Mesodermal cell (in vitro differentiated cells): ENCODE results near the gene KCNK15.

Experiments
- H3K27ac ChIP-seq: 2 replicates; pipeline ENCODE4 v1.7.0; 2013; ENCODE audit warnings: mild to moderate bottlenecking, low read depth, low read length, moderate library complexity; ENCODE audit not compliant: severe bottlenecking
- H3K36me3 ChIP-seq: 2 replicates; pipeline ENCODE4 v1.7.1; 2013; ENCODE audit warnings: mild to moderate bottlenecking, low read length, moderate library complexity; ENCODE audit not compliant: control insufficient read depth, insufficient read depth
- H3K4me1 ChIP-seq: one replicate; pipeline ENCODE4 v1.7.1; 2013; ENCODE audit warnings: mild to moderate bottlenecking, low read length; ENCODE audit not compliant: insufficient read depth, control insufficient read depth, poor library complexity, severe bottlenecking
- H3K4me3 ChIP-seq: 2 replicates; pipeline ENCODE4 v1.7.0; 2013; ENCODE audit warnings: low read length, control low read depth, mild to moderate bottlenecking; ENCODE audit not compliant: insufficient read depth, poor library complexity, severe bottlenecking; ENCODE audit errors: extremely low read depth
- H3K9me3 ChIP-seq: 2 replicates; pipeline ENCODE4 v1.7.1; 2013; ENCODE audit warnings: mild to moderate bottlenecking, low read length, moderate library complexity; ENCODE audit not compliant: control insufficient read depth
- WGBS, 2 experiments: methylation state at CpG; one replicate each; pipeline ENCODE4 v1.1.5; 2013; ENCODE audit warnings: missing lambda C conversion rate in 2 of 2; ENCODE audit not compliant: insufficient coverage in 2 of 2; 5-methylcytosine and 5-hydroxymethylcytosine counted together

KCNK15 gene

DNA sequence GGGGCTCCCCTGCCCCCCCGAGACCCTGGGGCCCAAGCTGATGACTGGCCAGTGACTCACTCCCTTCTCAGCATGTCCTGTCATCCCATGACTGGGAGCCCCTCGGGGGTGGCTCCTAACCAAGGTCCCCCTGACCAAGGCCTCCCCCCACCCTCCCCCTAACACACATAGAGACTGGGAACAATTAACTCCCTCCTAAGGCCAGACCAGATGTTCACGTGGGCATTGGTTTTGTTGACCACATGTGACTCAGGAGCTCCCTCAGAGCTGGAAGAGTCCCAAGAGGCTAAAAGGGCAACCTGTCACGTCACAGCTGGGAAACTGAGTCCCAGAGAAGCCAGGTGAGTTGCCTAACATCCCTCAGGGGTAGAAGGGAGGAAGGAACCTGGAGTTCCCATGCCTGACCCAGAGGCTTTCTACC, 41.1 kb upstream of the KCNK15 start:
- Histone ChIP-seq H3K27ac (no peak overlapping the region), H3K36me3 (no peaks in the 10 kb centered on the region), H3K4me3 (no peak overlapping the region), H3K4me1 (peaks cover 9% of the 10 kb centered on the region), H3K9me3 (no peaks in the 10 kb centered on the region)
- WGBS, 2 experiments, result 76 to 94% methylated on average over 4 of the region's 4 CpGs

DNA sequence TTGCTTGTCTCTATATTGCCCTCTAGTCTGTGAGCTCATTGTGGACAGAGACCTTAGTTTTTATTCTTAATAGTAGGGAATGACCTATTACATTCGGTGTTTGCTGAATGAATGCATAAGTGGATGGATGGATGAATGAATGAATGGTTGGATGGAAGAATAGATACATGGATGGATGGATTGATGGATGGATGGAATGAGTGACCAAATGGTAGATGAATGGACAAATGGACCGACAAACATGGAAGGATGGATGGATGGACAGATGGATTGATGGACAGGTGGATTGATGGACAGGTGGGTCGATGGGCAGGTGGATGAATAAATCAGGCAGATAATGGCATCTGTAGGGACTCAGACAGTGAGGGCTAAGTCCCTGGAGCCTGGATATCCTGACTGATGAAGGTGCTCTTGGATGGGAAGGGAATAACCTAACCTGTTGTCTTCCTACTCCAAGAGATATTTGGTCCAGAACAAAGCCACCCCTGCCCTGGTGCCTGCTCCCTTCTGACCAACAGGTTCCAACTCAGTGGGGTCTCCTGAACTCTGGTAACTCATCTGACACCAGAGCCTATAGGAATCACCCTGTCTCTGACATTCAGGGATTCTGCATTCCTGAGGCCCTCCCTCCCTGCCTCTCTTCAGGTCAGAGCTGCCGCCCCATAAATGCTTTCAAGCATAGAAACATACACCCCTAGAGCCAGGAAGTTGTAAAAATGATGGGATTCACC, 40.1 kb upstream of the KCNK15 start:
- WGBS, 2 experiments, result 89 to 94% methylated on average over 3 of the region's 4 CpGs
- Histone ChIP-seq H3K27ac (no peak overlapping the region), H3K4me3 (no peak overlapping the region), H3K4me1 (peaks cover 9% of the 10 kb centered on the region), H3K9me3 (no peaks in the 10 kb centered on the region), H3K36me3 (no peaks in the 10 kb centered on the region)

DNA sequence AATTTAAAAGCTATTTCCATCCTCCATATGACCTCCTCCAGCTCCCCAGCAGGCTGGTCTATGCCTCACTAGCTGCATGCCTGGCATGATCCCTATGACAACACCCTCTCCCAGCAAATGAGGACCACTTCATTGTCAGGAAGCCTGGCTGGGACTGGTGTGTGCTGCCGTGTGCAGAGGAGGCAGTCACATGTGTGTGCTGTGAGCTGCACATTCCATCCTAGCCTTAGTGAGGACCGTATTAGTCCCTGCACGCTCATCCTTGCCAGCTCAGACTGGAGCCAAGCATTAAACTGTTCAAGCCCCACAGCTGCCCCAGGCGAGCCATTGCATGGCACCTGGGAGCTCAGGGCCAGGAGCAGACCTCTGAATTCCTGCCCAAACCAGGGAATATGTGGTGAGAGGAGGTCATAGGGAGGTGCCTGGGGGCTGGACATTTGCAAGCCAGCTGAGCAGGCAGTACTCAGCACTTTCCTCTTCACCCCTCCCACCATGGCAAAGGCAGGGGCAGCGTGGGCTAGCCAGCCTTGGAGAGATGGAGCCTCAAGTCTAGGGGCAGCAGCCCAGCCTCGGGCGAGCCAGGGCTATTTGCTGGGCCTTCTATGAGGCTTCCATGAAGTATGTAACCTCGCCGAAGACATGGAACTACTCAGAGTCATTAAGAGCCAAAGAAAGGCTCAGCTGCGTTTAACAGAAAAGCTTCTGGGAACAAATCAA, 39.2 kb upstream of the KCNK15 start:
- no peaks in the 10 kb centered on the region for H3K9me3 ChIP-seq
- H3K4me3 ChIP-seq, result no peak overlapping the region
- H3K27ac ChIP-seq, result no peak overlapping the region
- H3K36me3 ChIP-seq, result no peaks in the 10 kb centered on the region
- H3K4me1 ChIP-seq, result peaks cover 6% of the 10 kb centered on the region
- WGBS, 2 experiments, result 76% methylated on average over 9 of the region's 10 CpGs

DNA sequence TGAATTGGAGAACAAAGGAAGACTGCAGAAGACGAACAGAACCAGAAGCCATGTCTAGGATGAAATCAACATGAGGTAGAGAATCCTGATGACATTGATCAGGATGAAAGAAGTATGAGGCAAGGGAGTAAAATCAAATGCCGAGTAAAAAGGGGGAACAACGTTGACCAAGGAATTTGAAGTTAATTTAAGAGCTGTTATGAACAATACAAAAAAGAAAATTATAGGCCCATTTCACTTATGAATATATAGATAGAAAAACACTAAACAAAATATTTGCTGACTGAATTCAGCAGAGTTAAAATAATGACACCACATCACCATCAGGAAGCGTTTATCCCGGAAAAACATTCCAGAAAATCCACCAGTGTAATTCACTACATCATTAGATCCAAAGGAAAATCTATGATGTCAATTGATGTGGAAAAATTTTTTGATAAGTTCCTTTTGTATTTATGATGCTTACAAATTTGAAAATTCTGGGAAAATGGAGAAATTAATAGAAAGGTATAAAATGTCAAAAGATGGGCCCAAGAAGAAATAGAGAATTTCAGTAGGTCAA, 38.6 kb upstream of the KCNK15 start:
- H3K36me3 ChIP-seq, result no peaks in the 10 kb centered on the region
- H3K9me3 ChIP-seq, result no peaks in the 10 kb centered on the region
- 90 to 94% methylated on average over 1 of the region's 5 CpGs for WGBS, 2 experiments
- H3K27ac ChIP-seq, result no peak overlapping the region
- H3K4me3 ChIP-seq, result no peak overlapping the region
- H3K4me1 ChIP-seq, result peaks cover 6% of the 10 kb centered on the region

DNA sequence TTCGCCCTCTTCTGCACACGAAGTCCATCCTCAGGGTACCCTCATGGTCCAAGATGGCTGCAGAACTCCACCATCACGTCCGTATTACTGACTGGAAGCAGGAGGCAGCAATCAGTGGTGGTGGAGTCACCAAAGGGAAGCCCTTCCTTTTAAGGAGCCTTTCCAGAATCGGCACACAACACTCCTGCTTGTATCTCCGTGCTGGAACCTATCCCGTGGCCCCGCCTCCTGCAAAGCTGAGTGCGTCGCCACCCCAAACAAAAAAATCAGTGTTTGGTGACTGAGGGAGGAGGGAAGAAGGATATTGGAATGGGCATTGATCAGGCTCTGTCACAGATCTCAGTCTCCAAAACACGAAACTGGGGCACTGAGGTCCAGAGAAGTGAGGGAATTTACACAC, 36.3 kb upstream of the KCNK15 start:
- no peaks in the 10 kb centered on the region for H3K36me3 ChIP-seq
- H3K4me3 ChIP-seq, result no peak overlapping the region
- no peak overlapping the region for H3K27ac ChIP-seq
- peaks cover 6% of the 10 kb centered on the region for H3K4me1 ChIP-seq
- no peaks in the 10 kb centered on the region for H3K9me3 ChIP-seq
- 92 to 95% methylated on average over 6 to 7 of the region's 11 CpGs for WGBS, 2 experiments

DNA sequence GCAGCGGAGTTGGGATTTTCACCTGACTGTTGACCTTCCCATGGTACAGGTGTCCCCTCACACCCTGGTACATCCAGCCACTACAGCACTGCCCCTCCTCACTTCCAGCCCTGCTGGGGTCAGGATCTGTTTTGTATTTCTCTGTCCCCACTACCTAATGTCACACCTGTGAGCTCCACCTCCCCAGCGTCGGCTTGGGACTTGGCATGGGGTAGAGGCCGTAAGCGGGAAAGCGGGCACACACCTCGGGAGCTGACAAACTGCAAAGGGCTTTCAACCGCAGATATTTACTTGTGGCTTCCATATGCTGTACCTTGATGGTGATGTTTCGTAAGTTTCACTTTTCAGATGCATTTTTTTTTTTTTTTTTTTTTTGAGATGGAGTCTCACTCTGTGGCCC, 35.9 kb upstream of the KCNK15 start:
- peaks cover 6% of the 10 kb centered on the region for H3K4me1 ChIP-seq
- no peak overlapping the region for H3K27ac ChIP-seq
- no peak overlapping the region for H3K4me3 ChIP-seq
- 92 to 95% methylated on average over 7 to 9 of the region's 9 CpGs for WGBS, 2 experiments
- no peaks in the 10 kb centered on the region for H3K36me3 ChIP-seq
- H3K9me3 ChIP-seq, result no peaks in the 10 kb centered on the region

DNA sequence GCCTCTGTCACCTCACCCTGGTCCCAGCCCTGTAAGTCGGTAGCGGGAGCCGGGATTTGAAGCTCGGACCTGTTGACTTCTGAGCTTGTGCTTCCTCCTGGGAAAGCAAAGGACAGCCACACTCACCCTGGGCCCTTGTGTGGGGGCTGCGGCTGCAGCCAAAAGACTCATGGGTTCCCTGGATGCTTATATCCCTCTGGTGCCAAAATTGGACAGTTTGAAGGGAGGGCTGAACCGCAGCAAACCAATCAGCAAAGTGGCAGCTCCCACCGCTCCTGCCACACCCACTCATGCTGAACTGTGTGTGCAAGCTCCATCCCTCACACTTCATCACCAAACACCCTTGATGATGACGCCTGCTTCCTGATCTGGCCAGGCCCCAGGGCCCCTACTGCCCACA, 34.4 kb upstream of the KCNK15 start:
- H3K4me3 ChIP-seq, result no peak overlapping the region
- H3K4me1 ChIP-seq, result peaks cover 6% of the 10 kb centered on the region
- 93 to 94% methylated on average over 7 of the region's 8 CpGs for WGBS, 2 experiments
- no peaks in the 10 kb centered on the region for H3K9me3 ChIP-seq
- H3K27ac ChIP-seq, result no peak overlapping the region
- H3K36me3 ChIP-seq, result no peaks in the 10 kb centered on the region

DNA sequence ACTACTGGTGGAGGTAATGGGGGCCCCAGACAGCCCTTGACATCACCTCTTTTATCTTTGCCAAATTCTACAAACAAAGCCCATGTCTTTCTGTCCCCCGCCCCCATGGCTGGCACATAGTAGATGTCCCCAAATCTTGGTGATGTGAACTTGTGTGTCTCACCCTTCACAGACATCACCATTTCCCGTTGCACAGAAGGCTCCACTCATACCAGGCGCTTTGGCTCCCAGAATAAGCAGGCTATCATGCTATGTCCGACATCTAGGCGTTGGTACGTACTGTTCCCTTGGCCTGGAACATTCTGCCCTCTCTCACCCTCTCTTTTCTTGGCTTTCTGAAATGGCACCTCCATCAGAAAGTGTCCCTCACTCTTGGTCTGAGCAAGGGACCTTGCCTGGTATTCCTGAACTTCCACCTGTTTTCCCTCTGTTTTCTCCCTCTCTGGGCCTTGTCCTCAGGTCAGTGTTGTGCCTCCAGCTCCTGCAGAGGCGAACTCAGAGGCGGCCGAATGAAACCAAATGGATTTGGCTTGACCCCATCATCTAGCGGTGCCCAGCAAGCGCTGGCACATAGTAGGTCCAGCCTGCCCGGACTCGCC, 31.5 kb upstream of the KCNK15 start:
- Histone ChIP-seq H3K4me1 (no peaks in the 10 kb centered on the region), H3K27ac (no peak overlapping the region), H3K4me3 (no peak overlapping the region), H3K36me3 (no peaks in the 10 kb centered on the region), H3K9me3 (no peaks in the 10 kb centered on the region)
- WGBS, 2 experiments, result 93 to 96% methylated on average over 13 of the region's 13 CpGs

DNA sequence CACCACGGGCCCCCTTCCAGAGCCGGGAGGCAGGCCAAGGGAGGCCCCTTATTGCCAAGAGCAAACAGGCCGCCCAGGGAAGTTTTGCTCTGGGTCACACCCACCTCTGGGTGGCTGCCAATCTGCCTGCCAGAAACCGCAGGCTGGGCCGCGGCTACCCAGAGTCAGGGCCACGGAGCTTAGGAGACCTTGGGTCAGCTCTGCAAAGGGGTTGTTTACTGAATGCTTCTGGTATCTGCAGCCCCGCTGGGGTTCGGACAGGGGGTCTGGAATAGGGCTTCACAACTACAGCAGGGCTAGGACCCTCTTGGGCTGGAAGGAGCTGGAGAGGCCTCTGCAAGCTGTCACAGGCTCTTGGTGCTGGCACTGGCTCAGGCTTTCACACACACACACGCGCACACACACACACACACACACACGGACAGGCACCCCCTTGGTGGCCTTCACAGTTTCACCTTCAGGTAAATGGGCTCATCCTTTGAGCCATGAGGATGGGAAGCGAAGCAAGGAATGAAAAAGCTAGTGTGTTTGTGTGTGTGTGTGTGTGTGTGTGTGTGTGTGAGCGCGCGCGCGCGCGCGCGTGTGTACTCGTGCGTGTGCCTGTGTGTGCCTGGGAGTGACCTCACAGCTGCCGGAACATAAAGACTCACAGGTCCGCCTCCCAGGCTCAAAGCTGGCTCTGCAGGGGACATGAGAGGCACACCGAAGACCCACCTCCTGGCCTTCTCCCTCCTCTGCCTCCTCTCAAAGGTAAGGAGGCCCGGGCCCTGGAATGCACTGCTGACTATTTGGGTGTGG, 30.8 kb upstream of the KCNK15 start, which contains the start of gene CCN5:
CCN5 (plus strand) TSS at position 669 of the 798 bp plus-strand sequence; CDS start at position 691, 22 bp downstream.
- Histone ChIP-seq H3K27ac (no peak within 1 kb of the TSS), H3K4me3 (no peak within 1 kb of the TSS), H3K4me1 (no peaks in the 10 kb centered on the region), H3K9me3 (no peaks in the 10 kb centered on the region), H3K36me3 (no peaks in the 10 kb centered on the region)
- WGBS, 2 experiments, result 89 to 96% methylated on average over 10 to 26 of the region's 28 CpGs
